Vagina (tissue), 2 donors: Measurements from ENCODE around the gene TSPAN5.

Experiments
- POLR2AphosphoS5 ChIP-seq, 2 donors: sonication (generic); formaldehyde crosslinking; IDR thresholded peaks; one replicate each; pipeline ENCODE4 v1.9.0; 2017; ENCODE audit warnings: antibody characterized with exemption in 2 of 2, mild to moderate bottlenecking in 2 of 2, low read depth in 1 of 2; ENCODE audit not compliant: insufficient read depth in 1 of 2
- TF ChIP-seq, protein P1 (sequence below), 3 experiments: fragments of 450-650 bp in 2 of 3; fragments of 200-600 bp in 1 of 3; sonication (generic) in 1 of 3; IDR thresholded peaks; one replicate each; pipeline ENCODE4 v1.5.1; 2017 to 2019; ENCODE audit warnings: antibody characterized with exemption in 3 of 3, mild to moderate bottlenecking in 2 of 3, moderate library complexity in 2 of 3

DNA sequence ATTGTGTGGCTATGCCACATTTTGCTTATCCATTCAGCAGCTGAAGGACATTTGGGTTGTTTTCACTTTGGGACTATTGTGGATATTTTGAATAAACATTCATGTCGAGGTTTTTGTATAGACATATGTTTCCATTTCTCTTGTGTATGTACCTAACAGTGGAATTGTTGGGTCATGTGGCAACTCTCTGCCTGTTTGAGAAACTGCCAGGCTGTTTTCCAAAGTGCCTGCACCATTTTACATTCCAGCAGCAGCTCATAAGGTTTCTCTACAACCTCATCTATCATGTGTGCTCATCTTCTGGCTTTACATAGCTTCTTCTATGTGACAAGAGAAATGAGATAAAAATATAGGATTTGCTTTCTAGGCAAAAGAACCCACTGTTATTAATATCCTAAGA lies 29.5 kb upstream of the TSPAN5 start:
- TF ChIP-seq POLR2AphosphoS5 (IDR thresholded peaks at IDR 0.05; ENCODE audit: insufficient read depth in 1 of 2, low read depth in 1 of 2), result no peak
- TF ChIP-seq, protein P1, sequence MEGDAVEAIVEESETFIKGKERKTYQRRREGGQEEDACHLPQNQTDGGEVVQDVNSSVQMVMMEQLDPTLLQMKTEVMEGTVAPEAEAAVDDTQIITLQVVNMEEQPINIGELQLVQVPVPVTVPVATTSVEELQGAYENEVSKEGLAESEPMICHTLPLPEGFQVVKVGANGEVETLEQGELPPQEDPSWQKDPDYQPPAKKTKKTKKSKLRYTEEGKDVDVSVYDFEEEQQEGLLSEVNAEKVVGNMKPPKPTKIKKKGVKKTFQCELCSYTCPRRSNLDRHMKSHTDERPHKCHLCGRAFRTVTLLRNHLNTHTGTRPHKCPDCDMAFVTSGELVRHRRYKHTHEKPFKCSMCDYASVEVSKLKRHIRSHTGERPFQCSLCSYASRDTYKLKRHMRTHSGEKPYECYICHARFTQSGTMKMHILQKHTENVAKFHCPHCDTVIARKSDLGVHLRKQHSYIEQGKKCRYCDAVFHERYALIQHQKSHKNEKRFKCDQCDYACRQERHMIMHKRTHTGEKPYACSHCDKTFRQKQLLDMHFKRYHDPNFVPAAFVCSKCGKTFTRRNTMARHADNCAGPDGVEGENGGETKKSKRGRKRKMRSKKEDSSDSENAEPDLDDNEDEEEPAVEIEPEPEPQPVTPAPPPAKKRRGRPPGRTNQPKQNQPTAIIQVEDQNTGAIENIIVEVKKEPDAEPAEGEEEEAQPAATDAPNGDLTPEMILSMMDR (IDR thresholded peaks at IDR 0.05), result no peak
